SU-DHL-6 (cell line): ENCODE results near the gene CCDC141.

Experiments
- H2AFZ ChIP-seq: fragments of 200-600 bp; sonication (generic); 2 replicates; pipeline ENCODE4 v1.6.1; 2014; ENCODE audit warnings: low read depth, mild to moderate bottlenecking, moderate library complexity, mixed read lengths, antibody characterized with exemption, low read length; ENCODE audit not compliant: severe bottlenecking
- H3F3A ChIP-seq: fragments of 200-600 bp; shearing (Covaris generic); 2 replicates; pipeline ENCODE4 v1.6.0; 2016; ENCODE audit warnings: antibody characterized with exemption, mild to moderate bottlenecking; ENCODE audit not compliant: insufficient read depth
- H3K27ac ChIP-seq: fragments of 200-600 bp; sonication (generic); 2 replicates; pipeline ENCODE4 v1.5.1; 2016; ENCODE audit warnings: low read depth, mild to moderate bottlenecking, low read length, moderate library complexity, mixed read lengths
- H3K27me3 ChIP-seq: fragments of 200-600 bp; sonication (generic), shearing (Covaris generic); 2 replicates; pipeline ENCODE4 v1.6.0; 2014; ENCODE audit warnings: mild to moderate bottlenecking, low read length
- H3K36me3 ChIP-seq: fragments of 200-600 bp; sonication (generic); 2 replicates; pipeline ENCODE4 v1.6.1; 2014; ENCODE audit warnings: mild to moderate bottlenecking, low read length, mixed read lengths
- H3K4me2 ChIP-seq: fragments of 300-600, 200-600 bp; shearing (Covaris generic), sonication (generic); 2 replicates; pipeline ENCODE4 v1.6.0; 2014; ENCODE audit warnings: low read length, low read depth, mild to moderate bottlenecking; ENCODE audit not compliant: poor library complexity, severe bottlenecking
- H3K4me3 ChIP-seq: fragments of 200-600 bp; sonication (generic); 2 replicates; pipeline ENCODE4 v1.5.1; 2014; ENCODE audit warnings: antibody characterized with exemption, low read length, mild to moderate bottlenecking, mixed read lengths; ENCODE audit not compliant: insufficient read depth, poor library complexity, severe bottlenecking
- H3K79me2 ChIP-seq: fragments of 200-600 bp; sonication (generic); 2 replicates; pipeline ENCODE4 v1.6.1; 2014; ENCODE audit warnings: mild to moderate bottlenecking, low read length, moderate library complexity; ENCODE audit not compliant: insufficient read depth
- H3K9ac ChIP-seq: fragments of 200-600 bp; sonication (generic); 2 replicates; pipeline ENCODE4 v1.7.0; 2014; ENCODE audit warnings: mild to moderate bottlenecking, low read length
- H3K9me2 ChIP-seq: fragments of 200-600 bp; sonication (generic); replicated peaks from 2 replicates; pipeline ENCODE4 v1.6.1; 2014; ENCODE audit warnings: low read length; ENCODE audit not compliant: insufficient read depth
- H3K9me3 ChIP-seq: fragments of 200-600 bp; sonication (generic); 2 replicates; pipeline ENCODE4 v1.6.1; 2014; ENCODE audit warnings: low read length, mixed read lengths; ENCODE audit not compliant: insufficient read depth
- H4K20me1 ChIP-seq: fragments of 200-600 bp; sonication (generic); 2 replicates; pipeline ENCODE4 v1.6.1; 2014; ENCODE audit warnings: low read depth, mild to moderate bottlenecking, antibody characterized with exemption, low read length, moderate library complexity, mixed read lengths
- EZH2phosphoT487 ChIP-seq: fragments of 200-600 bp; sonication (generic), shearing (Covaris generic); conservative IDR thresholded peaks from 2 replicates; pipeline ENCODE4 v1.6.1; 2018; ENCODE audit warnings: mild to moderate bottlenecking, antibody characterized with exemption, low read length, moderate library complexity, mixed read lengths
- TF ChIP-seq, protein P1 (sequence below): fragments of 200-600 bp; sonication (generic); IDR thresholded peaks from one replicate; pipeline ENCODE4 v1.5.1; 2017; ENCODE audit warnings: antibody characterized with exemption, mild to moderate bottlenecking, low read length, moderate library complexity; ENCODE audit not compliant: insufficient read depth, poor library complexity, severe bottlenecking

CCDC141 gene

GRCh38 chr2:178951266-178952006 is 98.5 kb downstream of the CCDC141 start:
- no peaks in the 10 kb centered on the region for H3K27me3 ChIP-seq
- no peaks in the 10 kb centered on the region for H3K9me3 ChIP-seq
- H4K20me1 ChIP-seq: no peaks in the 10 kb centered on the region
- no peaks in the 10 kb centered on the region for H3K79me2 ChIP-seq
- no peak for TF ChIP-seq EZH2phosphoT487
- TF ChIP-seq, protein P1, sequence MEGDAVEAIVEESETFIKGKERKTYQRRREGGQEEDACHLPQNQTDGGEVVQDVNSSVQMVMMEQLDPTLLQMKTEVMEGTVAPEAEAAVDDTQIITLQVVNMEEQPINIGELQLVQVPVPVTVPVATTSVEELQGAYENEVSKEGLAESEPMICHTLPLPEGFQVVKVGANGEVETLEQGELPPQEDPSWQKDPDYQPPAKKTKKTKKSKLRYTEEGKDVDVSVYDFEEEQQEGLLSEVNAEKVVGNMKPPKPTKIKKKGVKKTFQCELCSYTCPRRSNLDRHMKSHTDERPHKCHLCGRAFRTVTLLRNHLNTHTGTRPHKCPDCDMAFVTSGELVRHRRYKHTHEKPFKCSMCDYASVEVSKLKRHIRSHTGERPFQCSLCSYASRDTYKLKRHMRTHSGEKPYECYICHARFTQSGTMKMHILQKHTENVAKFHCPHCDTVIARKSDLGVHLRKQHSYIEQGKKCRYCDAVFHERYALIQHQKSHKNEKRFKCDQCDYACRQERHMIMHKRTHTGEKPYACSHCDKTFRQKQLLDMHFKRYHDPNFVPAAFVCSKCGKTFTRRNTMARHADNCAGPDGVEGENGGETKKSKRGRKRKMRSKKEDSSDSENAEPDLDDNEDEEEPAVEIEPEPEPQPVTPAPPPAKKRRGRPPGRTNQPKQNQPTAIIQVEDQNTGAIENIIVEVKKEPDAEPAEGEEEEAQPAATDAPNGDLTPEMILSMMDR: no peak
- no peaks in the 10 kb centered on the region for H3F3A ChIP-seq
- no peak overlapping the region for H3K9ac ChIP-seq
- no peak overlapping the region for H3K4me2 ChIP-seq
- H3K27ac ChIP-seq: no peak overlapping the region
- no peak overlapping the region for H3K4me3 ChIP-seq
- H3K9me2 ChIP-seq: no peaks in the 10 kb centered on the region
- no peak overlapping the region for H2AFZ ChIP-seq
- H3K36me3 ChIP-seq: no peaks in the 10 kb centered on the region

DNA sequence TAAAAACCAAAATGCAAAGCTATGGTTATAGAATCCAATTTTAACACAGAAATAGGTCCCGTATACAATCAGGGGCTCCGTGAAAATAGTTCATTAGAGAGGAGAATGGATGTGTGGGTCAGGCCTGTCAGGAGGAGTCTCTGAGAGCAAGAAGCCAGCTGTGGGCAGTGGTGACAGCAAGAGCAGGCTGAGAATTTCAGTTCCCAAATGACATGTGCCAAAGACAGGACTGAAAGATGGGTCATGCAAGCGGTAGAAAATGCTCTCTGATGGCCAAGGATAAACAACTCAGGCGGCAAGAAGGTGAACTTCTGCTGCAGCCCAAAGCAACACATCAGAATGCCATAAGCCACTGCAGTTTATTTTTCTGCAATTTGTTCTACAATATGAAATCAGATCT is 100.4 kb downstream of the CCDC141 start:
- H3K9me2 ChIP-seq: no peaks in the 10 kb centered on the region
- no peak overlapping the region for H3K9ac ChIP-seq
- no peak overlapping the region for H3K4me3 ChIP-seq
- H3K79me2 ChIP-seq: no peaks in the 10 kb centered on the region
- TF ChIP-seq EZH2phosphoT487: no peak
- TF ChIP-seq, protein P1: no peak
- H3F3A ChIP-seq: no peaks in the 10 kb centered on the region
- H3K9me3 ChIP-seq: no peaks in the 10 kb centered on the region
- no peaks in the 10 kb centered on the region for H4K20me1 ChIP-seq
- H3K36me3 ChIP-seq: no peaks in the 10 kb centered on the region
- H3K4me2 ChIP-seq: no peak overlapping the region
- H3K27ac ChIP-seq: no peak overlapping the region
- H2AFZ ChIP-seq: no peak overlapping the region
- H3K27me3 ChIP-seq: no peaks in the 10 kb centered on the region

DNA sequence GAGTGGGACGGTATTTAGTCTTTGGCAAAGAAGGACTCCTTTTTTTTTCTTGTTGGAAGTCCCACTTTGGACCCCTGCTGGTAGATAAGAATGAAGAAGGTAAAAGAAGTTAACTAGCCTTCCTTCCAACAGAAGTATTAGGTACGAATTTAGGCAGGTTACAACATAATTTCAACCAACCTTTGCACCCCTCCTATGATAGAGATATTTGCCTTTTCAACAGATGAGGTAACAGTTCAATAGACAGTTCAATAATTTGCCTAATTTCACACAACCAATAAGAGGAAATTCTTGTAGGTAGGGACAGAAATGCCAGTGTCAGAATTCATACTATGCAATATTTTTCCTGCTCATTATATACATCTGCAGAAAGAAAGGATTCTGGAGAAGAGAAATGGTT is 100.8 kb downstream of the CCDC141 start:
- H3K4me3 ChIP-seq: no peak overlapping the region
- no peaks in the 10 kb centered on the region for H3K27me3 ChIP-seq
- no peaks in the 10 kb centered on the region for H3K79me2 ChIP-seq
- H4K20me1 ChIP-seq: no peaks in the 10 kb centered on the region
- no peaks in the 10 kb centered on the region for H3F3A ChIP-seq
- no peak overlapping the region for H2AFZ ChIP-seq
- TF ChIP-seq, protein P1: no peak
- no peak for TF ChIP-seq EZH2phosphoT487
- H3K9me3 ChIP-seq: no peaks in the 10 kb centered on the region
- H3K27ac ChIP-seq: no peak overlapping the region
- H3K9ac ChIP-seq: no peak overlapping the region
- H3K4me2 ChIP-seq: no peak overlapping the region
- H3K9me2 ChIP-seq: no peaks in the 10 kb centered on the region
- H3K36me3 ChIP-seq: no peaks in the 10 kb centered on the region
